ENCODE results near the gene HAUS6.
"Not testable (repeated sequence)": the region's sequence is repeated elsewhere in the genome, so short reads cannot be mapped to it uniquely, and the experiment has no call there.

HAUS6 gene

GRCh38 chr9:19117039-19117716 lies 14.5 kb upstream of the HAUS6 start:
- DNase-seq, result no peak

- no peak for DNase-seq
Measured at GRCh38 chr9:19116107-19116790, 13.5 kb upstream of the HAUS6 start.

GRCh38 chr9:19114680-19115270 lies 12.1 kb upstream of the HAUS6 start:
- DNase-seq, result no peak

GRCh38 chr9:19113964-19114679 lies 11.4 kb upstream of the HAUS6 start:
- DNase-seq, result no peak

GRCh38 chr9:19113064-19113611 lies 10.4 kb upstream of the HAUS6 start:
- DNase-seq, result not testable (repeated sequence)

GRCh38 chr9:19108038-19108437 lies 5.3 kb upstream of the HAUS6 start:
- DNase-seq, result no peak

- DNase-seq, result no peak
Measured at GRCh38 chr9:19104515-19105282, 2.0 kb upstream of the HAUS6 start.

GRCh38 chr9:19102181-19102630 lies 498 bp downstream of the HAUS6 start:
- no peak for DNase-seq

GRCh38 chr9:19101203-19101602 lies 1.5 kb downstream of the HAUS6 start:
- no peak for DNase-seq

GRCh38 chr9:19097431-19097830 lies 5.3 kb downstream of the HAUS6 start:
- DNase-seq, result not testable (repeated sequence)

GRCh38 chr9:19087106-19088000 lies 15.4 kb downstream of the HAUS6 start:
- no peak for DNase-seq

GRCh38 chr9:19085295-19085694 lies 17.4 kb downstream of the HAUS6 start:
- DNase-seq, result peak; percentile 6

- DNase-seq, result no peak
Measured at GRCh38 chr9:19074836-19075235, 27.9 kb downstream of the HAUS6 start.

GRCh38 chr9:19074229-19074628 lies 28.5 kb downstream of the HAUS6 start:
- DNase-seq, result no peak

GRCh38 chr9:19057033-19057432 lies 45.7 kb downstream of the HAUS6 start:
- DNase-seq, result no peak

- DNase-seq, result no peak
Measured at GRCh38 chr9:19050637-19051591, 51.8 kb downstream of the HAUS6 start.

GRCh38 chr9:19049917-19050636 lies 52.6 kb downstream of the HAUS6 start:
- no peak for DNase-seq

- DNase-seq, result peak; percentile 92
Measured at GRCh38 chr9:19048966-19049916, 53.5 kb downstream of the HAUS6 start, which contains the start of gene RRAGA. RRAGA (plus strand) TSS chr9:19049427; CDS start chr9:19049660, 233 bp downstream.

Data from NCI-H1694 treated with DMSO at 0.1 percent for 48 hours (cell line).